T-helper 2 cell treated with Interferon-gamma antibody and Interleukin-4, amounts not matched to agents 100 ng/mL and 5 ng/mL, for 36 hours (primary cell): ENCODE measurements around the gene DONSON. TPM values are rescaled to one million over a fixed set of nuclear protein-coding genes. Genes with fewer than 3 reads are reported as not detected.

Source experiments
- intact Hi-C: fragments of 100-400 bp; cut with micrococcal nuclease; formaldehyde crosslinking; loops from one replicate; pipeline ENCODE4 v1.15.1; 2023
- total RNA-seq: library from RNA; stranded (reverse); gene quantifications from 2 replicates; pipeline ENCODE4 v1.2.3, GENCODE V29; 2022

Gene DONSON
- total RNA-seq, 1 donor from 2014 or later: 37.8 TPM

- intact Hi-C loops: no loop called here
These were observed 26.1 kb downstream of the DONSON start for GRCh38 chr21:33562389-33562788.

- intact Hi-C loops: no loop called here
These were observed 27.1 kb downstream of the DONSON start for GRCh38 chr21:33561373-33561772.

- intact Hi-C loops: no loop called here
These were observed 27.5 kb downstream of the DONSON start for GRCh38 chr21:33560965-33561364.

- intact Hi-C loops: no loop called here
These were observed 28.7 kb downstream of the DONSON start for GRCh38 chr21:33559813-33560212.

- intact Hi-C loops: no loop called here
These were observed 29.6 kb downstream of the DONSON start for GRCh38 chr21:33558777-33559421.

GRCh38 chr21:33557447-33557846 lies 31.0 kb downstream of the DONSON start:
- intact Hi-C loops: no loop called here

GRCh38 chr21:33554982-33555344 lies 33.5 kb downstream of the DONSON start:
- intact Hi-C loops: no loop called here

GRCh38 chr21:33554236-33554981 lies 34.1 kb downstream of the DONSON start:
- intact Hi-C loops: no loop called here

GRCh38 chr21:33552999-33553598 lies 35.4 kb downstream of the DONSON start:
- intact Hi-C loops: no loop called here

GRCh38 chr21:33552093-33552998 lies 36.1 kb downstream of the DONSON start:
- intact Hi-C loops: no loop called here

GRCh38 chr21:33551664-33552063 lies 36.8 kb downstream of the DONSON start:
- intact Hi-C loops: no loop called here

GRCh38 chr21:33550772-33551660 lies 37.5 kb downstream of the DONSON start:
- intact Hi-C loops: no loop called here

GRCh38 chr21:33549848-33550771 lies 38.4 kb downstream of the DONSON start:
- intact Hi-C loops: no loop called here

- intact Hi-C loops: no loop called here
These were observed 42.4 kb downstream of the DONSON start for GRCh38 chr21:33546086-33546485.

GRCh38 chr21:33544451-33545195 lies 43.9 kb downstream of the DONSON start:
- intact Hi-C loops: loop anchor here (5.0 kb wide), 3 partner anchors 162 to 932 kb away; partner anchors contain the start of gene CFAP298

GRCh38 chr21:33543505-33544129 lies 44.9 kb downstream of the DONSON start:
- intact Hi-C loops: loop anchor here (2.0 to 5.0 kb wide), 6 partner anchors 161 to 1071 kb away; partner anchors contain the start of genes CFAP298 and RCAN1

GRCh38 chr21:33542640-33543504 lies 45.6 kb downstream of the DONSON start, which contains the start of gene SON:
SON (plus strand) TSS chr21:33543038; CDS start chr21:33543093, 55 bp downstream.
- intact Hi-C loops: loop anchor here (1.0 to 5.0 kb wide), 11 partner anchors 45 to 1072 kb away; partner anchors contain the start of genes CFAP298, CRYZL1, DNAJC28 and DONSON
